GM12872 (cell line): ENCODE results near the gene SUPT20HL2.

ENCODE experiments used
- CTCF ChIP-seq: IDR thresholded peaks from 3 replicates; pipeline ENCODE4 v1.5.1; 2011; ENCODE audit warnings: low read depth, mild to moderate bottlenecking, low read length, moderate library complexity; ENCODE audit not compliant: insufficient read depth

The SUPT20HL2 gene

GRCh38 chrX:24314019-24314635, at the start of gene SUPT20HL2:
Gene SUPT20HL2, minus strand, starts transcription at chrX:24314069. Its CDS starts 754 bp downstream, at chrX:24313315.
- TF ChIP-seq CTCF, result no peak

- TF ChIP-seq CTCF, result no peak
Observed at GRCh38 chrX:24360272-24360671, 46.4 kb upstream of the SUPT20HL2 start, which contains the start of gene SUPT20HL1. Gene SUPT20HL1, plus strand, starts transcription at chrX:24360639. Its CDS starts 2,122 bp downstream, at chrX:24362761.

GRCh38 chrX:24357106-24357505, 43.2 kb upstream of the SUPT20HL2 start:
- no peak for TF ChIP-seq CTCF

- no peak for TF ChIP-seq CTCF
Observed at GRCh38 chrX:24355095-24355494, 41.2 kb upstream of the SUPT20HL2 start.

- TF ChIP-seq CTCF, result no peak
Observed at GRCh38 chrX:24350217-24350616, 36.3 kb upstream of the SUPT20HL2 start.

GRCh38 chrX:24347881-24348280, 34.0 kb upstream of the SUPT20HL2 start:
- TF ChIP-seq CTCF, result no peak

- TF ChIP-seq CTCF, result no peak
Observed at GRCh38 chrX:24343719-24344118, 29.9 kb upstream of the SUPT20HL2 start.
